ENCODE measurements around the gene MCOLN2. TPM values are rescaled to one million over a fixed set of nuclear protein-coding genes. Genes with fewer than 3 reads are reported as not detected.

MCOLN2 gene
- total RNA-seq, 1 donor = 1.1 TPM

GRCh38 chr1:84969489-84970250 lies 27.2 kb downstream of the MCOLN2 start:
- no peak overlapping the region for H3K4me3 ChIP-seq (ENCODE audit: low read depth, low read length)
- TF ChIP-seq CTCF (IDR thresholded peaks at IDR 0.05; ENCODE audit: insufficient read depth, low read length) = no peak
- DNase-seq (ENCODE audit: low read depth) = no peak

DNA sequence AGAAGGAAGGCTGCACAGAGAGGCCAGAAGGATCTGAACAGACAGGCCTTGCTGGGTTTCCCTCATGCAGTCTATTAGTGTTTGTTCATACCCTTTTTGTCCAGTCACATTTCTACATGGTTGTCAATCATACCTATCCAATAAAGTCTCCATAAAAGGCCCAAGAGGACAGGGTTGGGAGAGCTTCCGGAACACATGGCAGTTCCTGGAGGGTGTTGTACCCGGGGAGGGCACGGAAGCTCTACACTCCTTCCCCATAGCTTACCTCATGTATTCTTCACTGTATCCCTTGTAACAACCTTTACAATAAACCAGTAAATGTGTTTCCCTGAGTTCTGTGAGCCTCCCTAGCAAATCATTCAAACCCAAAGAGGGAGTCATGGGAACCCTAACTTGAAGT lies 28.0 kb downstream of the MCOLN2 start:
- H3K4me3 ChIP-seq (ENCODE audit: low read depth, low read length) = no peak overlapping the region
- TF ChIP-seq CTCF (IDR thresholded peaks at IDR 0.05; ENCODE audit: insufficient read depth, low read length) = no peak
- no peak for DNase-seq (ENCODE audit: low read depth)

- no peak for TF ChIP-seq CTCF (IDR thresholded peaks at IDR 0.05; ENCODE audit: insufficient read depth, low read length)
Measured at GRCh38 chr1:84968101-84968500, 28.8 kb downstream of the MCOLN2 start.

DNA sequence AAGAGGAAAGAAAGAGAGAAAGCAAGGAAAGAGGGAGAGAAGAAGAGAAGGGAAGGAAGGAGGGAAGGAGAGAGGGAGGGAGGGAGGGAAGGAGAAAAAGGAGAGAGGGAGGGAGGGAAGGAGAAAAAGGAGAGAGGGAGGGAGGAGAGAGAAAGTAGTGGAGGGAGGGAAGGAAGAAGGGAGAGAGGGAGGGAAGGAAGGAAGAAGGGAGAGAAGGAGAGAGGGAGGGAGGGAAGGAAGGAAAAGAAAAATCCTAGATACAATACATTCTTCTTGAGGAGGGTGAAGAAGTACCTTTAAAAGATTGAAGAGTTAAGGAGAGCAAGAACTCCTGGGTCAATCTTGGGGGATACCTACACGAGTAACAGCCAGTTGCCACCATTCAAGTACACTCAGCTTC lies 29.2 kb downstream of the MCOLN2 start:
- no peak for DNase-seq (ENCODE audit: low read depth)
- TF ChIP-seq CTCF (IDR thresholded peaks at IDR 0.05; ENCODE audit: insufficient read depth, low read length) = no peak
- H3K4me3 ChIP-seq (ENCODE audit: low read depth, low read length) = no peak overlapping the region

More at GRCh38 chr1:84968101-84968500, 28.8 kb downstream of the MCOLN2 start:
- no peak overlapping the region for H3K4me3 ChIP-seq (ENCODE audit: low read depth, low read length)
- DNase-seq (ENCODE audit: low read depth) = no peak

GRCh38 chr1:84963021-84963420 lies 33.9 kb downstream of the MCOLN2 start:
- no peak overlapping the region for H3K4me3 ChIP-seq (ENCODE audit: low read depth, low read length)
- no peak for DNase-seq (ENCODE audit: low read depth)
- no peak for TF ChIP-seq CTCF (IDR thresholded peaks at IDR 0.05; ENCODE audit: insufficient read depth, low read length)

DNA sequence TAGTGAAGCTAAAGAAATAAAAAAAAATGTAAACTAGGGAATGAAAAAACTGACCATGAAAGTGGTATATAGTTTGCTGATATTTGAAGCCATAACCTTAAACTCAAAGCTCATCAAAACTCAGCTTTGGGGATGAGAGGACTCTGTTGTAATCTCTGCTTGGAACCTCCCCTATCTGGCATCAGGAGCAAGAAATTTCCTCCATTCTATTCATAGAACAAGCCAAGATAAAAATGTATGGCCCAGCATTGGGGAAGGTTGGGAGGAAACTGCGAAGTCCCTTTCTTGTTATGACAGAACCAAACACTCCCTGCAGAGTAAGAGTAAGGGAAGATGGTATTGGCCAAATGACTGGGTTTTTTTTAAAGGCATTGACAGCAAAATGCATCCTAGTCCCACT lies 35.6 kb downstream of the MCOLN2 start:
- DNase-seq (ENCODE audit: low read depth) = peak; percentile 58
- no peak overlapping the region for H3K4me3 ChIP-seq (ENCODE audit: low read depth, low read length)
- no peak for TF ChIP-seq CTCF (IDR thresholded peaks at IDR 0.05; ENCODE audit: insufficient read depth, low read length)

- H3K4me3 ChIP-seq (ENCODE audit: low read depth, low read length) = no peak overlapping the region
- DNase-seq (ENCODE audit: low read depth) = peak; percentile 91
- no peak for TF ChIP-seq CTCF (IDR thresholded peaks at IDR 0.05; ENCODE audit: insufficient read depth, low read length)
Measured at GRCh38 chr1:84960371-84960770, 36.5 kb downstream of the MCOLN2 start.

Data from fibroblast of the aortic adventitia (primary cell).